MM.1S (cell line): ENCODE results near the gene ENTPD6.

Experiments
- DNase-seq: peaks from one replicate; pipeline ENCODE4 v3.0.0-alpha.2; 2015
- H2AFZ ChIP-seq: fragments of 300-600 bp; sonication (generic); 2 replicates; pipeline ENCODE4 v1.6.0; 2016; ENCODE audit warnings: antibody characterized with exemption, low read length
- H3F3A ChIP-seq: fragments of 300-600 bp; sonication (generic); 2 replicates; pipeline ENCODE4 v1.6.1; 2016; ENCODE audit warnings: mild to moderate bottlenecking, antibody characterized with exemption, low read length, moderate library complexity, mixed read lengths; ENCODE audit not compliant: insufficient read depth
- H3K27ac ChIP-seq: fragments of 300-600 bp; sonication (generic); 2 replicates; pipeline ENCODE4 v1.5.1; 2016; ENCODE audit warnings: mild to moderate bottlenecking, low read length
- H3K27me3 ChIP-seq: fragments of 300-600 bp; sonication (generic); replicated peaks from 2 replicates; pipeline ENCODE4 v1.6.0; 2016; ENCODE audit warnings: low read length; ENCODE audit not compliant: insufficient read depth
- H3K36me3 ChIP-seq: fragments of 300-600 bp; sonication (generic); replicated peaks from 2 replicates; pipeline ENCODE4 v1.6.1; 2016; ENCODE audit warnings: mild to moderate bottlenecking, low read length, mixed read lengths; ENCODE audit not compliant: insufficient read depth
- H3K4me1 ChIP-seq: fragments of 300-600 bp; sonication (generic); 2 replicates; pipeline ENCODE4 v1.6.1; 2016; ENCODE audit warnings: low read length, mixed read lengths
- H3K4me2 ChIP-seq: fragments of 300-600 bp; sonication (generic); 2 replicates; pipeline ENCODE4 v1.6.0; 2016; ENCODE audit warnings: low read depth, low read length
- H3K4me3 ChIP-seq: fragments of 300-600 bp; sonication (generic); 2 replicates; pipeline ENCODE4 v1.5.1; 2016; ENCODE audit warnings: low read length, mixed read lengths
- H3K79me2 ChIP-seq: fragments of 300-600 bp; sonication (generic); 2 replicates; pipeline ENCODE4 v1.6.1; 2016; ENCODE audit warnings: mixed run types, low read length, mixed read lengths
- H3K9ac ChIP-seq: fragments of 300-600 bp; sonication (generic); 2 replicates; pipeline ENCODE4 v1.6.1; 2016; ENCODE audit warnings: low read length, mixed read lengths
- H3K9me2 ChIP-seq: fragments of 300-600 bp; sonication (generic); replicated peaks from 2 replicates; pipeline ENCODE4 v1.6.1; 2016; ENCODE audit warnings: mild to moderate bottlenecking, low read length, mixed read lengths; ENCODE audit not compliant: insufficient read depth
- H3K9me3 ChIP-seq: fragments of 300-600 bp; sonication (generic); replicated peaks from 2 replicates; pipeline ENCODE4 v1.6.1; 2016; ENCODE audit warnings: mild to moderate bottlenecking, low read length, mixed read lengths; ENCODE audit not compliant: insufficient read depth
- H4K20me1 ChIP-seq: fragments of 300-600 bp; sonication (generic); 2 replicates; pipeline ENCODE4 v1.6.1; 2016; ENCODE audit warnings: mild to moderate bottlenecking, low read length, moderate library complexity, mixed read lengths; ENCODE audit not compliant: insufficient read depth
- EZH2 ChIP-seq: fragments of 300-600 bp; sonication (generic); optimal IDR thresholded peaks from 2 replicates; pipeline ENCODE3; 2017; ENCODE audit warnings: low read depth, mild to moderate bottlenecking, antibody characterized with exemption, low read length, mixed read lengths
- EZH2phosphoT487 ChIP-seq: fragments of 300-600 bp; sonication (generic); IDR thresholded peaks from 2 replicates; pipeline ENCODE4 v1.6.1; 2018; ENCODE audit warnings: antibody characterized with exemption, low read length
- TF ChIP-seq, protein P1 (sequence below): fragments of 300-600 bp; sonication (generic); IDR thresholded peaks from 2 replicates; pipeline ENCODE4 v1.5.1; 2016; ENCODE audit warnings: antibody characterized with exemption, low read length, mixed read lengths

Gene ENTPD6

DNA sequence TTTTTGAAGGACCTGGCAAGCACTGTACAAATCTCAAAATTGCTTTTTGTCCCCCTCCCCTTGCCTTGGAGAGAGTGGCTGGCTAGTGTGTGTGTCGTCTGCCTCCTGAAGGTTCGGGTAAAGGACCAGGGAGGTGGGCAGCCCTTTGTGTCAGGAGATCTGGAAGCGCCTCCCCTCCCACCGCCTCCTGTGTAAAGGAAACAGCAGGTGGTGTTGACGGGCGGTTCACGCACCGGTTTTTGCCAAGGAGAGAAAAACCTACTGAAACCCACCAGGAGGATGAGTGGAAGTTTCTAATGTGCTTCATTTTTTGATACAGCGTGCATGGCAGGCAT is 1.2 kb downstream of the ENTPD6 start:
- Histone ChIP-seq H3K9me3 (no peaks in the 10 kb centered on the region), H3F3A (peaks cover 19% of the 10 kb centered on the region), H4K20me1 (no peaks in the 10 kb centered on the region), H3K4me3 (peak overlapping the region; percentile 90), H3K27ac (peak overlapping the region; percentile 82), H2AFZ (peak overlapping the region; percentile 84; the same call in 1 of the 2 replicates), H3K27me3 (no peaks in the 10 kb centered on the region), H3K9me2 (no peaks in the 10 kb centered on the region), H3K9ac (peak overlapping the region; percentile 91), H3K4me1 (peaks cover 10% of the 10 kb centered on the region), H3K4me2 (peak overlapping the region; percentile 93), H3K79me2 (peaks cover 63% of the 10 kb centered on the region), H3K36me3 (no peaks in the 10 kb centered on the region)
- TF ChIP-seq, protein P1, sequence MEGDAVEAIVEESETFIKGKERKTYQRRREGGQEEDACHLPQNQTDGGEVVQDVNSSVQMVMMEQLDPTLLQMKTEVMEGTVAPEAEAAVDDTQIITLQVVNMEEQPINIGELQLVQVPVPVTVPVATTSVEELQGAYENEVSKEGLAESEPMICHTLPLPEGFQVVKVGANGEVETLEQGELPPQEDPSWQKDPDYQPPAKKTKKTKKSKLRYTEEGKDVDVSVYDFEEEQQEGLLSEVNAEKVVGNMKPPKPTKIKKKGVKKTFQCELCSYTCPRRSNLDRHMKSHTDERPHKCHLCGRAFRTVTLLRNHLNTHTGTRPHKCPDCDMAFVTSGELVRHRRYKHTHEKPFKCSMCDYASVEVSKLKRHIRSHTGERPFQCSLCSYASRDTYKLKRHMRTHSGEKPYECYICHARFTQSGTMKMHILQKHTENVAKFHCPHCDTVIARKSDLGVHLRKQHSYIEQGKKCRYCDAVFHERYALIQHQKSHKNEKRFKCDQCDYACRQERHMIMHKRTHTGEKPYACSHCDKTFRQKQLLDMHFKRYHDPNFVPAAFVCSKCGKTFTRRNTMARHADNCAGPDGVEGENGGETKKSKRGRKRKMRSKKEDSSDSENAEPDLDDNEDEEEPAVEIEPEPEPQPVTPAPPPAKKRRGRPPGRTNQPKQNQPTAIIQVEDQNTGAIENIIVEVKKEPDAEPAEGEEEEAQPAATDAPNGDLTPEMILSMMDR, result no peak
- TF ChIP-seq EZH2 (no peak), EZH2phosphoT487 (no peak)
- peak; percentile 24 for DNase-seq

DNA sequence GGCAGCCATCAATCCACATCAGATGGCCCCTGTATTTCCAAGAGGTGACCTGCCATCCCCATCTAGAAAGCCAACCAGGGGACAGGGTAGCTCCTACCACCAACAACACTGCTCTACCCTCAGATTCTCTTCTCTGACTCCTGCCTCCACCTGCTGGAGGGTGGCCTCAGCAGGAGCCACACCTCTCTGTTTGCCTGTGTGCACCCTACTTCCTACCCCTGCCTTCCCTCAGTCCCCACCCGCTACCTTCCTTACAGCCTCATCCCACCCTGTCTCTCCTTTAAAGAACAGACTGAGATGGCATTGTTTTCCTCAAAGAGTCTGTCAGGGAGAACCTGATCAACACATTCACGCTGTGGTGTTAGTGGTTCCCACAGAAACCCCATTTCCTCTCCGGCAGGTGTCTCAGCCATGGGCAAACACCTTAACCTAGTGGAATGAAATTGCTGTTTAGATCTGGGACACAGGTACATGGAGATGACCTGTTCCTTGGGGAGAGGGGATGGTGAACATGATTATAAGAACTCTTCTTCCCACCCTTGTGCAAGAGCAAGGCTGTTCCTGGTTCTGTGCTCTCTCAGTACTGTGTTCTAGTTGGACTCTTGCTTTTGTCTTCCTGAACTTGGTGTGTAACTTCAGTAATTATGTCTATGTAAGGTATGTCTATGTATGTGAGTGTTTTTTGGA is 1.8 kb downstream of the ENTPD6 start:
- Histone ChIP-seq H3K4me1 (peaks cover 10% of the 10 kb centered on the region), H3K4me3 (peak overlapping the region; percentile 90), H3K36me3 (no peaks in the 10 kb centered on the region)

DNA sequence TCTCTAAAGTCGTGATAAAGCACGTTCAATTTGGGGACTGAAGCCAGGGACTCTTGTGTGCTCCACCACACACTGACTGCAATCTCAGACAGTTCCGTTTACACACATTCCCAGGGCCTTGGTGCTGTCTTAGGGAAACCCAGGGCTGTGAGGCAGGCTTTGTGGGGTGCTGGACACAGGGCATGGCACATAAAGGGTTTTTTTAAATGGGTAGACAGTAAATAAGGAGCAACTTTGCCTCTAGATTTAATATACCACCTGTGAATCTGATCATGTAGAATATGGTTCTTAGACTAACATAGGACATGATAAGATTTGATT is 2.3 kb downstream of the ENTPD6 start:
- peak overlapping the region; percentile 90 for H3K4me3 ChIP-seq
- H3K27ac ChIP-seq, result peak overlapping the region; percentile 82; the same call in 1 of the 2 replicates
- H3K9ac ChIP-seq, result peak overlapping the region; percentile 91; the same call in 1 of the 2 replicates
- H2AFZ ChIP-seq, result no peak overlapping the region
- no peaks in the 10 kb centered on the region for H3K27me3 ChIP-seq
- peaks cover 19% of the 10 kb centered on the region for H3F3A ChIP-seq
- TF ChIP-seq EZH2phosphoT487, result no peak
- TF ChIP-seq EZH2, result no peak
- TF ChIP-seq, protein P1, result no peak
- H3K36me3 ChIP-seq, result no peaks in the 10 kb centered on the region
- peak overlapping the region; percentile 93 for H3K4me2 ChIP-seq
- H3K79me2 ChIP-seq, result peaks cover 74% of the 10 kb centered on the region
- no peaks in the 10 kb centered on the region for H3K9me3 ChIP-seq
- no peak for DNase-seq
- peaks cover 10% of the 10 kb centered on the region for H3K4me1 ChIP-seq
- H4K20me1 ChIP-seq, result no peaks in the 10 kb centered on the region
- no peaks in the 10 kb centered on the region for H3K9me2 ChIP-seq

More for the DNA sequence above, 1.8 kb downstream of the ENTPD6 start:
- TF ChIP-seq EZH2phosphoT487 (no peak), EZH2 (no peak)
- TF ChIP-seq, protein P1, result peak; percentile 36
- peak; percentile 21 for DNase-seq
- Histone ChIP-seq H3F3A (peaks cover 19% of the 10 kb centered on the region), H4K20me1 (no peaks in the 10 kb centered on the region), H2AFZ (no peak overlapping the region), H3K27ac (peak overlapping the region; percentile 82), H3K9ac (peak overlapping the region; percentile 91), H3K4me2 (peak overlapping the region; percentile 93), H3K9me2 (no peaks in the 10 kb centered on the region), H3K27me3 (no peaks in the 10 kb centered on the region), H3K79me2 (peaks cover 68% of the 10 kb centered on the region), H3K9me3 (no peaks in the 10 kb centered on the region)
